HepG2 (cell line): Measurements from ENCODE around the gene MFAP4. TPM values are rescaled to one million over a fixed set of nuclear protein-coding genes. Genes with fewer than 3 reads are reported as not detected.
A peak's percentile ranks its signal among the peaks of the same experiment; 100 is the strongest.

Experiments
- AGO2 ChIP-seq: fragments of 200-400 bp; formaldehyde crosslinking; optimal IDR thresholded peaks from 2 replicates; pipeline ENCODE3; 2017; ENCODE audit warnings: mild to moderate bottlenecking, low read depth, low read length, moderate library complexity
- IKZF4 ChIP-seq: sonication (generic); formaldehyde crosslinking; IDR thresholded peaks from 2 replicates; pipeline ENCODE4 v1.5.1; 2020; ENCODE audit warnings: borderline replicate concordance, mild to moderate bottlenecking, low read depth, missing genetic modification reagents; ENCODE audit errors: not compliant biosample characterization
- MAFF ChIP-seq: IDR thresholded peaks from 2 replicates; pipeline ENCODE4 v1.6.1; 2011; ENCODE audit warnings: low read depth, low read length, improper control_type of control experiment
- MIER3 ChIP-seq: IDR thresholded peaks from 2 replicates; pipeline ENCODE4 v1.6.1; 2016; ENCODE audit warnings: missing compliant biosample characterization, borderline replicate concordance
- NONO ChIP-seq, 2 experiments: fragments of 450-650 bp in 1 of 2; sonication (generic) in 1 of 2; formaldehyde crosslinking in 1 of 2; IDR thresholded peaks in 1 of 2; conservative IDR thresholded peaks in 1 of 2; 2 replicates each; pipeline versions ENCODE4 v1.6.1 to v1.8.0; 2017 to 2022; ENCODE audit warnings: mild to moderate bottlenecking in 1 of 2, missing genetic modification reagents in 1 of 2, moderate library complexity in 1 of 2
- POLR2G ChIP-seq: fragments of 200-400 bp; formaldehyde crosslinking; IDR thresholded peaks from 2 replicates; pipeline ENCODE4 v1.6.1; 2018; ENCODE audit warnings: mild to moderate bottlenecking, low read depth, low read length, moderate library complexity
- PRPF4 ChIP-seq: fragments of 200-400 bp; formaldehyde crosslinking; IDR thresholded peaks from 2 replicates; pipeline ENCODE4 v1.6.1; 2016; ENCODE audit warnings: low read length, low read depth; ENCODE audit not compliant: poor library complexity, severe bottlenecking
- RNF2 ChIP-seq: fragments of 450-650 bp; conservative IDR thresholded peaks from 2 replicates; pipeline ENCODE4 v1.6.1; 2016; ENCODE audit warnings: low read depth
- ZFP37 ChIP-seq: sonication (generic); formaldehyde crosslinking; IDR thresholded peaks from 2 replicates; pipeline ENCODE4 v1.4.0; 2020; ENCODE audit warnings: missing genetic modification reagents, borderline replicate concordance
- ZNF12 ChIP-seq: sonication (generic); formaldehyde crosslinking; IDR thresholded peaks from 2 replicates; pipeline ENCODE4 v1.5.0; 2020; ENCODE audit warnings: missing genetic modification reagents
- ZNF331 ChIP-seq: sonication (generic); formaldehyde crosslinking; IDR thresholded peaks from 2 replicates; pipeline ENCODE4 v1.4.0; 2020; ENCODE audit warnings: missing genetic modification reagents
- ZNF432 ChIP-seq: sonication (generic); formaldehyde crosslinking; IDR thresholded peaks from 2 replicates; pipeline ENCODE4 v1.5.0; 2020; ENCODE audit warnings: missing genetic modification reagents, mild to moderate bottlenecking, borderline replicate concordance
- polyA plus RNA-seq, 8 experiments: library from polyadenylated mRNA; depleted of rRNA in 3 of 8; stranded (reverse) in 7 of 8; unstranded in 1 of 8; fragments of >200 nt; fragmentation: Illumina TruSeq in 4 of 8; extraction: Trizol in 4 of 8; gene quantifications; 2 replicates each; pipeline versions ENCODE4 v1.2.1 to v1.2.3, GENCODE V29; 2011 to 2016; ENCODE audit warnings: low read depth in 4 of 8, missing spikeins in 1 of 8, mixed read lengths in 1 of 8; ENCODE audit not compliant: insufficient read depth in 1 of 8
- total RNA-seq, 5 experiments: library from RNA; depleted of rRNA; stranded (reverse); fragments of >200 nt; fragmentation: Illumina TruSeq; extraction: Trizol; gene quantifications; 2 replicates each; pipeline ENCODE4 v1.2.3, GENCODE V29; 2016; ENCODE audit warnings: low read depth in 1 of 5
- TF ChIP-seq, protein P1 (sequence below): sonication (generic); formaldehyde crosslinking; IDR thresholded peaks from 2 replicates; pipeline ENCODE4 v1.4.0; 2020; ENCODE audit warnings: mild to moderate bottlenecking, missing genetic modification reagents
- TF ChIP-seq, protein P2 (sequence below): sonication (generic); formaldehyde crosslinking; conservative IDR thresholded peaks from 2 replicates; pipeline ENCODE4 v1.8.0; 2022; ENCODE audit warnings: mild to moderate bottlenecking, moderate library complexity, missing genetic modification reagents
- TF ChIP-seq, protein P3 (sequence below): sonication (generic); formaldehyde crosslinking; IDR thresholded peaks from 2 replicates; pipeline ENCODE4 v1.5.0; 2020; ENCODE audit warnings: missing genetic modification reagents, mild to moderate bottlenecking, borderline replicate concordance
- TF ChIP-seq, protein P4 (sequence below): sonication (generic); formaldehyde crosslinking; IDR thresholded peaks from 2 replicates; pipeline ENCODE4 v1.9.0; 2021; ENCODE audit warnings: missing genetic modification reagents, mild to moderate bottlenecking, borderline replicate concordance
- TF ChIP-seq, protein P5 (sequence below): sonication (generic); formaldehyde crosslinking; IDR thresholded peaks from 2 replicates; pipeline ENCODE4 v1.4.0; 2020; ENCODE audit warnings: missing genetic modification reagents, borderline replicate concordance
- TF ChIP-seq, protein P6 (sequence below): sonication (generic); formaldehyde crosslinking; IDR thresholded peaks from 2 replicates; pipeline ENCODE4 v1.4.0; 2020; ENCODE audit warnings: missing genetic modification reagents, mild to moderate bottlenecking, borderline replicate concordance

The MFAP4 gene
- total and polyA plus RNA-seq, 2 of the 13 experiments (the other 11 are each of a cell fraction or from before 2014, with no cell fraction given), result 0.08 TPM; not detected in 1

DNA sequence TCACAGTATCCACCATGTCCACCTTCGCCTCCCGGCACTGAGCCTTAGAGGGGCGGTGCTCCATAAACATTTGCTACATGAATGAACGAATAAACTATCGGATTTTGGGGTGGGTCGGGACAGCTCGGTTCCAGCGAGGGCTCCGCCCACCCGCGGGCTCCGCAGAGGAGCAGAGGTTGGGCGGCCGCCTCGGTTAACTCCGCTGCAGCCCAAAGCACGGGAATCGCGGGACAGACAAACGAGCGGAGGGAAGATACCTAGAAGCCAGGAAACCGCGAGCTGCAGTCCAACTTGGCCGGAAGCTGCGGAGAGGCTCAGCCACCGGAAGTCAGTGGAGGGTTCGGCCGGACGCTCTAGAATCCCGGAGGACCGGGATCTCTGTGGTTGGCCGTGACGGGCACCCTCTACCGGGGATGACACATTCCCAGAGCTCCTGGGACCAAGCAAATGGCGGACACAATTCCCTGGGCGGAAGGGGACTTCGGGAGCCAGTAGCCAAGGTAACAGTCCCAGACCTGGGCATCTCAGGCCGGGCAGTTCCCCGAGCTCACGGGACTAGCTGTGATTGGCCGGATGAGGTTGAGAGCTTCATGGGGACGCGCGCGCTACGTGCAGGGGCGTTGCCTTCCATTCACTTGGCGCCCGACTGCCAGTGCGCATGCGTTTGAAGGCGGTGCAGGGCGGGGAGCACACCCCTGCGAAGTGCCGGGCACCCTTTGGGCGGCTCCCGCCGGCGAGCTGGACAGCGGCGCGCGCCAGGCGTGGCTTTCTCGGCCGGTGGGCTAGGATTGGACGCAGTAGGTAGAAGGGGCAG is 9.2 kb downstream of the MFAP4 start (continued):
- TF ChIP-seq, protein P1, sequence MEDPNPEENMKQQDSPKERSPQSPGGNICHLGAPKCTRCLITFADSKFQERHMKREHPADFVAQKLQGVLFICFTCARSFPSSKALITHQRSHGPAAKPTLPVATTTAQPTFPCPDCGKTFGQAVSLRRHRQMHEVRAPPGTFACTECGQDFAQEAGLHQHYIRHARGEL (CRISPR knock-in tag), result no peak
- peak; percentile 86; the same call in 1 of the 2 replicates for TF ChIP-seq MIER3 (CRISPR knock-in tag)
- no peak for TF ChIP-seq AGO2
- TF ChIP-seq, protein P2, sequence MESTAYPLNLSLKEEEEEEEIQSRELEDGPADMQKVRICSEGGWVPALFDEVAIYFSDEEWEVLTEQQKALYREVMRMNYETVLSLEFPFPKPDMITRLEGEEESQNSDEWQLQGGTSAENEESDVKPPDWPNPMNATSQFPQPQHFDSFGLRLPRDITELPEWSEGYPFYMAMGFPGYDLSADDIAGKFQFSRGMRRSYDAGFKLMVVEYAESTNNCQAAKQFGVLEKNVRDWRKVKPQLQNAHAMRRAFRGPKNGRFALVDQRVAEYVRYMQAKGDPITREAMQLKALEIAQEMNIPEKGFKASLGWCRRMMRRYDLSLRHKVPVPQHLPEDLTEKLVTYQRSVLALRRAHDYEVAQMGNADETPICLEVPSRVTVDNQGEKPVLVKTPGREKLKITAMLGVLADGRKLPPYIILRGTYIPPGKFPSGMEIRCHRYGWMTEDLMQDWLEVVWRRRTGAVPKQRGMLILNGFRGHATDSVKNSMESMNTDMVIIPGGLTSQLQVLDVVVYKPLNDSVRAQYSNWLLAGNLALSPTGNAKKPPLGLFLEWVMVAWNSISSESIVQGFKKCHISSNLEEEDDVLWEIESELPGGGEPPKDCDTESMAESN (CRISPR knock-in tag), result no peak
- peak; percentile 75 for TF ChIP-seq IKZF4 (CRISPR knock-in tag)
- TF ChIP-seq ZNF432 (CRISPR knock-in tag), result no peak
- no peak for TF ChIP-seq MAFF
- TF ChIP-seq, protein P3, sequence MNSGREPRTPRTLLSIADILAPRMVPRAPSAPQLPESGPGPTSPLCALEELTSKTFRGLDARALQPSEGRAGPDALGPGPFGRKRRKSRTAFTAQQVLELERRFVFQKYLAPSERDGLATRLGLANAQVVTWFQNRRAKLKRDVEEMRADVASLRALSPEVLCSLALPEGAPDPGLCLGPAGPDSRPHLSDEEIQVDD (CRISPR knock-in tag), result peak; percentile 63; the same call in 1 of the 2 replicates
- TF ChIP-seq ZNF331, result peak; percentile 78
- no peak for TF ChIP-seq RNF2
- TF ChIP-seq, protein P4, sequence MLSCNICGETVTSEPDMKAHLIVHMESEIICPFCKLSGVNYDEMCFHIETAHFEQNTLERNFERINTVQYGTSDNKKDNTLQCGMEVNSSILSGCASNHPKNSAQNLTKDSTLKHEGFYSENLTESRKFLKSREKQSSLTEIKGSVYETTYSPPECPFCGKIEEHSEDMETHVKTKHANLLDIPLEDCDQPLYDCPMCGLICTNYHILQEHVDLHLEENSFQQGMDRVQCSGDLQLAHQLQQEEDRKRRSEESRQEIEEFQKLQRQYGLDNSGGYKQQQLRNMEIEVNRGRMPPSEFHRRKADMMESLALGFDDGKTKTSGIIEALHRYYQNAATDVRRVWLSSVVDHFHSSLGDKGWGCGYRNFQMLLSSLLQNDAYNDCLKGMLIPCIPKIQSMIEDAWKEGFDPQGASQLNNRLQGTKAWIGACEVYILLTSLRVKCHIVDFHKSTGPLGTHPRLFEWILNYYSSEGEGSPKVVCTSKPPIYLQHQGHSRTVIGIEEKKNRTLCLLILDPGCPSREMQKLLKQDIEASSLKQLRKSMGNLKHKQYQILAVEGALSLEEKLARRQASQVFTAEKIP (CRISPR knock-in tag), result no peak
- TF ChIP-seq ZNF12 (CRISPR knock-in tag), result no peak
- no peak for TF ChIP-seq NONO (IDR thresholded peaks at IDR 0.05)
- TF ChIP-seq NONO (CRISPR knock-in tag; conservative IDR thresholded peaks at IDR 0.05), result no peak; the same call in none of the 2 replicates
- TF ChIP-seq ZFP37 (CRISPR knock-in tag), result no peak
- no peak for TF ChIP-seq PRPF4
- TF ChIP-seq, protein P5, sequence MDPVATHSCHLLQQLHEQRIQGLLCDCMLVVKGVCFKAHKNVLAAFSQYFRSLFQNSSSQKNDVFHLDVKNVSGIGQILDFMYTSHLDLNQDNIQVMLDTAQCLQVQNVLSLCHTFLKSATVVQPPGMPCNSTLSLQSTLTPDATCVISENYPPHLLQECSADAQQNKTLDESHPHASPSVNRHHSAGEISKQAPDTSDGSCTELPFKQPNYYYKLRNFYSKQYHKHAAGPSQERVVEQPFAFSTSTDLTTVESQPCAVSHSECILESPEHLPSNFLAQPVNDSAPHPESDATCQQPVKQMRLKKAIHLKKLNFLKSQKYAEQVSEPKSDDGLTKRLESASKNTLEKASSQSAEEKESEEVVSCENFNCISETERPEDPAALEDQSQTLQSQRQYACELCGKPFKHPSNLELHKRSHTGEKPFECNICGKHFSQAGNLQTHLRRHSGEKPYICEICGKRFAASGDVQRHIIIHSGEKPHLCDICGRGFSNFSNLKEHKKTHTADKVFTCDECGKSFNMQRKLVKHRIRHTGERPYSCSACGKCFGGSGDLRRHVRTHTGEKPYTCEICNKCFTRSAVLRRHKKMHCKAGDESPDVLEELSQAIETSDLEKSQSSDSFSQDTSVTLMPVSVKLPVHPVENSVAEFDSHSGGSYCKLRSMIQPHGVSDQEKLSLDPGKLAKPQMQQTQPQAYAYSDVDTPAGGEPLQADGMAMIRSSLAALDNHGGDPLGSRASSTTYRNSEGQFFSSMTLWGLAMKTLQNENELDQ (CRISPR knock-in tag), result no peak
- TF ChIP-seq, protein P6, sequence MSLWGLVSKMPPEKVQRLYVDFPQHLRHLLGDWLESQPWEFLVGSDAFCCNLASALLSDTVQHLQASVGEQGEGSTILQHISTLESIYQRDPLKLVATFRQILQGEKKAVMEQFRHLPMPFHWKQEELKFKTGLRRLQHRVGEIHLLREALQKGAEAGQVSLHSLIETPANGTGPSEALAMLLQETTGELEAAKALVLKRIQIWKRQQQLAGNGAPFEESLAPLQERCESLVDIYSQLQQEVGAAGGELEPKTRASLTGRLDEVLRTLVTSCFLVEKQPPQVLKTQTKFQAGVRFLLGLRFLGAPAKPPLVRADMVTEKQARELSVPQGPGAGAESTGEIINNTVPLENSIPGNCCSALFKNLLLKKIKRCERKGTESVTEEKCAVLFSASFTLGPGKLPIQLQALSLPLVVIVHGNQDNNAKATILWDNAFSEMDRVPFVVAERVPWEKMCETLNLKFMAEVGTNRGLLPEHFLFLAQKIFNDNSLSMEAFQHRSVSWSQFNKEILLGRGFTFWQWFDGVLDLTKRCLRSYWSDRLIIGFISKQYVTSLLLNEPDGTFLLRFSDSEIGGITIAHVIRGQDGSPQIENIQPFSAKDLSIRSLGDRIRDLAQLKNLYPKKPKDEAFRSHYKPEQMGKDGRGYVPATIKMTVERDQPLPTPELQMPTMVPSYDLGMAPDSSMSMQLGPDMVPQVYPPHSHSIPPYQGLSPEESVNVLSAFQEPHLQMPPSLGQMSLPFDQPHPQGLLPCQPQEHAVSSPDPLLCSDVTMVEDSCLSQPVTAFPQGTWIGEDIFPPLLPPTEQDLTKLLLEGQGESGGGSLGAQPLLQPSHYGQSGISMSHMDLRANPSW (CRISPR knock-in tag), result peak; percentile 89; the same call in 1 of the 2 replicates
- TF ChIP-seq POLR2G, result peak; percentile 96
